CD4-positive, alpha-beta T cell treated with Interleukin-17A for 1 hour (primary cell): ENCODE data around the gene ZNF774.
"Not testable (repeated sequence)": the region's sequence is repeated elsewhere in the genome, so short reads cannot be mapped to it uniquely, and the experiment has no call there.

Experiments
- DNase-seq: peaks from one replicate; pipeline ENCODE4 v3.0.0-alpha.2; 2020

ZNF774 gene

GRCh38 chr15:90393040-90393439, 41.0 kb downstream of the ZNF774 start:
- DNase-seq, result no peak

DNA sequence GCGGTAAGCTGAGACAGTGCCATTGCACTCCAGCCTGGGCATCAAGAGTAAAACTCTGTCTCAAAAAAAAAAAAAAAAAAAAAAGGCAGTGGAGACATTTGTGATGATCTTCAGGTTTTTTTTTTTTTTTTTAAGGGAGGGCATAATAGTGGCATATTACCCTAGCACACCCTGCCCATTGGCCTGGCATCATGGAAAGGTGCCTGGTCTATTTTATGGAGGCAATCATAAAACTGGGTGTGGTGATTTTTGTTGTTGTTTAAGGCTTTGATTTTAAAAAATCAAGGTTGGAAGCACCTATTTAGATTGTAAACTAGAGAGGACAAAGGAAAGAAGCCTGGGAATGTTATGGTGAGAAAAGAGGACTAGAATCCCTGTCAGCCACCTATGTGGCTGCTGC, 42.0 kb downstream of the ZNF774 start:
- DNase-seq, result no peak

GRCh38 chr15:90394748-90395442, 42.8 kb downstream of the ZNF774 start:
- DNase-seq, result no peak

- DNase-seq, result no peak
These were observed 44.2 kb downstream of the ZNF774 start for GRCh38 chr15:90396321-90396720.

GRCh38 chr15:90400005-90400758, 48.1 kb downstream of the ZNF774 start:
- DNase-seq, result peak; percentile 53

DNA sequence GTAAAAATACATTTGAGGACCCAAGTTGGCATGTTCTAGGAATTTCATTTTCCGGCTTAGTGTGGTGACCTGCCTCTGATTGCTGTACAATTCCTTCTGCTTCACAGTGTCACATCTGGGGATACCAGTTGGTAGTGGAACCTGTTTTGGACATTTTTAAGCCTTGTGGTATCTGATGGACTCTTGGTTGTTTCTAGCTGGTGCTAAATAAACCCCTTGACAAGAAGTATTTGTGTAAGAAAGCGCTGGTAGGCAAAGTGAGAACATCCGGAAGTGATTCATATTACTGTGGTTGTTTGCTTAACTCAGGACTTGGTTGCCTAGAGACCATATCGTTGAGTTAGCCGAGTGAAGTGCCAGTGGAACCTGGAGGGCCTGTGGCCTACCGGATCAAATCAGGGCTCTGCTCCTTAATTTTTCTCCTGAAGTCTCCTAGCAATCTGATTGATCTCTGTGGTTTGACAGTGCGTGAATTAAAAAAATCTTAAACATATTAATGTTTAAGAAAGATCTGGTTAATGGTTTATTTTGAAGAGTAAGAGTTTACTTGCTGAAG, 48.8 kb downstream of the ZNF774 start:
- peak; percentile 94 for DNase-seq

GRCh38 chr15:90401495-90401894, 49.4 kb downstream of the ZNF774 start:
- DNase-seq, result no peak

GRCh38 chr15:90402223-90402622, 50.1 kb downstream of the ZNF774 start:
- peak; percentile 20 for DNase-seq

GRCh38 chr15:90402767-90403166, 50.7 kb downstream of the ZNF774 start:
- no peak for DNase-seq

GRCh38 chr15:90405055-90405607, 53.0 kb downstream of the ZNF774 start:
- no peak for DNase-seq

GRCh38 chr15:90407336-90407735, 55.3 kb downstream of the ZNF774 start:
- DNase-seq, result no peak

GRCh38 chr15:90407871-90408317, 55.8 kb downstream of the ZNF774 start:
- peak; percentile 76 for DNase-seq

DNA sequence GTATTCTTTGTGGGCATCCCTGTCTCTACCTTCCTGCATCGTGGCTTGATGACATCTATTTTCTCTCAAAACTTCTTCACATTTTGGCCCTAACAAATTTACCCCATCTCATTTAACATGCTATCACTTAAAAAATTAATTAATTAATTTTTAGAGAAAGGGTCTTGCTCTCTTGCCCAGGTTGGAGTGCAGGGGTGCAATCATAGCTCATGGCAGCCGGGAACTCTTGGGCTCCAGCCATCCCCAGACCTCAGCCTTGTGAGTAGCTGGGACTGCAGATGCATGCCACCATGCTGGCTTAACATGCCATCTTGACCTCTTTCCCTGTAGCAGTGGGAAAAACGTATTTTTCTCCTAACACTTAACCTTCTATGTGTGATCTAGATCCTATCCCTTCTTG, 56.6 kb downstream of the ZNF774 start:
- DNase-seq, result no peak

GRCh38 chr15:90409587-90409986, 57.5 kb downstream of the ZNF774 start:
- not testable (repeated sequence) for DNase-seq

DNA sequence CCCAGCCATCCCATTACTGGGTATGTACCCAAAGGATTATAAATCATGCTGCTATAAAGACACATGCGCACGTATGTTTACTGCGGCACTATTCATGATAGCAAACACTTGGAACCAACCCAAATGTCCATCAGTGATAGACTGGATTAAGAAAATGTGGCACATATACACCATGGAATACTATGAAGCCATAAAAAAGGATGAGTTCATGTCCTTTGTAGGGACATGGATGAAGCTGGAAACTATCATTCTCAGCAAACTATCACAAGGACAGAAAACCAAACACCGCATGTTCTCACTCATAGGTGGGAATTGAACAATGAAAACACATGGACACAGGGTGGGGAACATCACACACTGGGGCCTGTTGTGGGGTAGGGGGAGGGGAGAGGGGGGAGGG, 58.2 kb downstream of the ZNF774 start:
- DNase-seq, result not testable (repeated sequence)

DNA sequence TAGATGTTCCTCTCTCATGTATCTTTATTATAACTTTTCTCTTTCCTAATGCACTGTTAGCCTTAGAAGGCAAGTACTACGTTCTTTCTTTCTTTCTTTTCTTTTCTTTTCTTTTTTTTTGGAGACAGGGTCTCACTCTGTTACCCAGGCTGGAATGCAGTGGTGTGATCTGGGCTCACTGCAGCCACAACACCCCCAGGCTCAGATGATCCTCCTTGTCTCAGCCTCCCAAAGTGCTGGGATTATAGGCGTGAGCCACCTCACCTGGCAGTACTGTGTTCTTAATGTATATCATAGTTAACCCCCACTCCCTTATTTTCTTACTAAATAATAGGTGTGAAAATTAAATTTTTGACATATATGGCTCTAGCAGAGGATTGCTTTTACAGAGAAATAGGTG, 59.1 kb downstream of the ZNF774 start:
- DNase-seq, result no peak
